GM23248 (cell line): ENCODE data around the gene WDR7. TPM values are rescaled to one million over a fixed set of nuclear protein-coding genes. Genes with fewer than 3 reads are reported as not detected.

Experiments used
- DNase-seq: peaks from one replicate; pipeline ENCODE4 v3.0.0-alpha.2; 2015
- H2AFZ ChIP-seq: fragments of 200-600 bp; sonication (generic); 2 replicates; pipeline ENCODE4 v1.6.1; 2016; ENCODE audit warnings: antibody characterized with exemption
- H3F3A ChIP-seq: fragments of 200-600 bp; sonication (generic); 2 replicates; pipeline ENCODE4 v1.6.1; 2016; ENCODE audit warnings: mild to moderate bottlenecking, antibody characterized with exemption, mixed run types; ENCODE audit not compliant: insufficient read depth
- H3K27ac ChIP-seq: fragments of 200-600 bp; sonication (generic); 2 replicates; pipeline ENCODE4 v1.5.1; 2016; ENCODE audit warnings: mild to moderate bottlenecking
- H3K27me3 ChIP-seq: fragments of 200-600 bp; sonication (generic); replicated peaks from 2 replicates; pipeline ENCODE4 v1.6.1; 2016; ENCODE audit warnings: mild to moderate bottlenecking; ENCODE audit not compliant: insufficient read depth
- H3K36me3 ChIP-seq: fragments of 200-600 bp; sonication (generic); 2 replicates; pipeline ENCODE4 v1.6.1; 2016; ENCODE audit warnings: low read depth, mild to moderate bottlenecking
- H3K4me1 ChIP-seq: fragments of 200-600 bp; sonication (generic); 2 replicates; pipeline ENCODE4 v1.6.1; 2016; ENCODE audit warnings: mild to moderate bottlenecking; ENCODE audit not compliant: insufficient read depth
- H3K4me2 ChIP-seq: fragments of 200-600 bp; sonication (generic); one replicate; pipeline ENCODE4 v1.6.1; 2016; ENCODE audit warnings: mild to moderate bottlenecking; ENCODE audit not compliant: unreplicated experiment
- H3K4me3 ChIP-seq: fragments of 200-600 bp; sonication (generic); 2 replicates; pipeline ENCODE4 v1.5.1; 2016; ENCODE audit warnings: mild to moderate bottlenecking
- H3K79me2 ChIP-seq: fragments of 200-600 bp; sonication (generic); 2 replicates; pipeline ENCODE4 v1.6.1; 2016; ENCODE audit warnings: mild to moderate bottlenecking; ENCODE audit not compliant: insufficient read depth
- H3K9ac ChIP-seq: fragments of 200-600 bp; sonication (generic); 2 replicates; pipeline ENCODE4 v1.6.1; 2016; ENCODE audit warnings: mild to moderate bottlenecking
- H3K9me2 ChIP-seq: fragments of 200-600 bp; sonication (generic); 2 replicates; pipeline ENCODE4 v1.6.1; 2016; ENCODE audit warnings: mixed run types, mild to moderate bottlenecking, moderate library complexity; ENCODE audit not compliant: insufficient read depth
- H3K9me3 ChIP-seq: fragments of 200-600 bp; sonication (generic); one replicate; pipeline ENCODE4 v1.6.1; 2017; ENCODE audit warnings: low read depth
- H4K20me1 ChIP-seq: fragments of 200-600 bp; sonication (generic); 2 replicates; pipeline ENCODE4 v1.6.0; 2016; ENCODE audit not compliant: insufficient read depth
- EZH2 ChIP-seq: fragments of 200-600 bp; sonication (generic); IDR thresholded peaks from 2 replicates; pipeline ENCODE4 v1.6.1; 2018; ENCODE audit warnings: antibody characterized with exemption, mild to moderate bottlenecking; ENCODE audit not compliant: insufficient read depth, poor library complexity, severe bottlenecking
- EZH2phosphoT487 ChIP-seq: fragments of 200-600 bp; sonication (generic); IDR thresholded peaks from 2 replicates; pipeline ENCODE4 v1.6.1; 2018; ENCODE audit warnings: antibody characterized with exemption, moderate library complexity, mild to moderate bottlenecking, low read depth; ENCODE audit not compliant: insufficient read depth
- WGBS, 2 experiments: methylation state at CpG; one replicate each; pipeline ENCODE4 v1.1.6; 2015 to 2017; ENCODE audit warnings: low lambda C conversion rate in 2 of 2, low coverage in 1 of 2; ENCODE audit errors: missing lambda C conversion rate in 2 of 2; 5-methylcytosine and 5-hydroxymethylcytosine counted together
- in situ Hi-C: fragments of 300-500 bp; cut with MboI; formaldehyde crosslinking; loops from 2 replicates; pipeline ENCODE4 v1.15.0; 2020
- polyA plus RNA-seq: library from polyadenylated mRNA; unstranded; fragments of >200 nt; fragmentation: Nextera tagmentation; extraction: Ambion mirVana; gene quantifications from 2 replicates; pipeline ENCODE4 v1.2.1, GENCODE V29; 2016
- total RNA-seq: library from RNA; depleted of rRNA; stranded (reverse); fragments of >200 nt; shearing (Covaris generic); gene quantifications from 2 replicates; pipeline ENCODE4 v1.2.3, GENCODE V29; 2014

WDR7 gene
- total and polyA plus RNA-seq, 2 experiments from 2014 or later: 6.7 to 8.3 TPM

DNA sequence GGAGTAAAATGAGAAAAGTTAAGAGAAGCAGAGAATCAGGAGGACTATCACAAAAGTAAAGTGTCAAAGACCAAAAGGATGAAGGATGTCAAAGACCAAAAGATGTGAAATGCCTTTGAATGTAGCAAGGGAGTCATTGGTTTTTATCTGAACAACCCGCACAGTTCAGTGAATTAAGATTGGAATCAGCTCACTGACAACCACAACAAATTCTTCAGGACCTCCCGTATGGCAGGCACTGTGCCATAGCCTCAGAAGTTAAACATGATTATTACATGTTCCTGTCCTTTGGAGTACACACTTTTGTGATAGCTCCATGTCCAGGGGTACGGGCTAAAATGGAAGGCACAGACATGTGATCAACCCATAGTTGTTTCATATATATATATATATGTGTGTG lies 7.8 kb upstream of the WDR7 start:
- Histone ChIP-seq H3F3A (peaks cover 7% of the 10 kb centered on the region; the same call in 1 of the 2 replicates), H3K27ac (no peak overlapping the region), H3K9me3 (no peaks in the 10 kb centered on the region), H4K20me1 (no peaks in the 10 kb centered on the region), H3K9me2 (no peaks in the 10 kb centered on the region), H3K27me3 (no peaks in the 10 kb centered on the region), H3K9ac (no peak overlapping the region), H3K4me1 (0 out of 2 replicates have a peak, but pooled peaks cover 4% of the 10 kb centered on the region), H3K4me3 (no peak overlapping the region), H2AFZ (no peak overlapping the region), H3K36me3 (no peaks in the 10 kb centered on the region), H3K79me2 (no peaks in the 10 kb centered on the region), H3K4me2 (no peak overlapping the region)
- DNase-seq: no peak
- in situ Hi-C loops: no loop called here
- TF ChIP-seq EZH2phosphoT487 (no peak), EZH2 (no peak)
- 69 to 70% methylated on average over 3 of the region's 3 CpGs for whole genome bisulfite sequencing, 2 experiments

DNA sequence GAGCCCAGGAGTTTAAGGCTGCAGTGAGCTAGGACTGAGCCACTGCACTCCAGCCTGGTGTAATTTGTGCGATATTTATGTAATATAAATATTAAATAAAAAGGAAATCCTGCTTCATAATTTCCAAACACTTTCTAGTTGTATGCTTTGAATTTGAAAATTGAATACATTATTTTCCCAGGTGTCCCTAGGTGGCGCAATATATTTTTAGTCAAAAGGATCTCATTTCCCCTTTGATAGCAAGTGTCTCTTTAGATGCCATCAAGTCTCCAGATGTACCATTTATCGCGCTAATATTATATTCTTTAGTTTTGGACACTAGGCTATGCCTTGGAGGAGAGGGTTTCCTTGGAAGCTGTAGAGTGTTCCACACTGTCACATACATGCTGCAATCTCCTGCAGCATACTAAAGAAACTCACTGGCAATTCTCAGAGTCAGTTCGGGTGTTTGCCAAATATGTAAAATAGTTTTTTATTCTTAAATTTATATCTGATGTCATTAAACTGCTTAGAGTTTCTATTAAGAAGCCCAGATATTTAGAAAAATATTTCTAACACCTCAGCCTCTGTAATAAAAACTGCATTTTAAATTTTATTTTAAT lies 5.6 kb upstream of the WDR7 start:
- Histone ChIP-seq H2AFZ (no peak overlapping the region), H3K4me3 (no peak overlapping the region), H3K9me3 (no peaks in the 10 kb centered on the region), H3K9me2 (no peaks in the 10 kb centered on the region), H3K36me3 (no peaks in the 10 kb centered on the region), H4K20me1 (no peaks in the 10 kb centered on the region), H3K27ac (no peak overlapping the region), H3K27me3 (no peaks in the 10 kb centered on the region), H3K4me2 (no peak overlapping the region), H3K4me1 (no peaks in the 10 kb centered on the region), H3K79me2 (no peaks in the 10 kb centered on the region), H3F3A (peaks cover 4% of the 10 kb centered on the region; the same call in 1 of the 2 replicates), H3K9ac (no peak overlapping the region)
- in situ Hi-C loops: no loop called here
- peak; percentile 24 for DNase-seq
- WGBS, 2 experiments: 53 to 55% methylated on average over 5 of the region's 5 CpGs
- TF ChIP-seq EZH2 (no peak), EZH2phosphoT487 (no peak)

DNA sequence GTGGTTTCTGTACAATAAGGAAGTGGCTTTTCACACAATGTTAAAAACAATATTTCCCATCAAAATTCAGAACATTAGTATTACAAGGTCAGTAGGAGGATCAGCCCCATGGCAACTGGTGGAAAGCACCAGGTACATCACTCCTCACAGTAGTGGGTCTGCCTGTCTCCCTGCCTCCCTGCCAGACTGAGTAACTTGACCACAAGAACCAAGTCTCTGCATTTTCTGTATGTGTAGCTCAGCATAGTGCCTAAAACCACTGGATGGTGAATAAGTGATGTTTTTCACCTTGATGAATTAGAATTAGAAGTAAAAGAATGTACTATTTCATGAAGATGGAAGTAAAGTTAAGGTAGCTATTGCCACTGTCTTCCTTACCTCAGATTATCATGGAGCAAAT lies 4.1 kb upstream of the WDR7 start:
- Histone ChIP-seq H3K4me2 (no peak overlapping the region), H3K79me2 (peaks cover 8% of the 10 kb centered on the region), H2AFZ (no peak overlapping the region), H3K9ac (no peak overlapping the region), H3K27ac (no peak overlapping the region), H3K9me3 (no peaks in the 10 kb centered on the region), H4K20me1 (no peaks in the 10 kb centered on the region), H3K9me2 (no peaks in the 10 kb centered on the region), H3F3A (peaks cover 11% of the 10 kb centered on the region; the same call in 1 of the 2 replicates), H3K4me3 (no peak overlapping the region), H3K27me3 (no peaks in the 10 kb centered on the region), H3K36me3 (no peaks in the 10 kb centered on the region), H3K4me1 (0 out of 2 replicates have a peak, but pooled peaks cover 3% of the 10 kb centered on the region)
- in situ Hi-C loops: no loop called here
- DNase-seq: no peak
- TF ChIP-seq EZH2: no peak
- no peak for TF ChIP-seq EZH2phosphoT487

DNA sequence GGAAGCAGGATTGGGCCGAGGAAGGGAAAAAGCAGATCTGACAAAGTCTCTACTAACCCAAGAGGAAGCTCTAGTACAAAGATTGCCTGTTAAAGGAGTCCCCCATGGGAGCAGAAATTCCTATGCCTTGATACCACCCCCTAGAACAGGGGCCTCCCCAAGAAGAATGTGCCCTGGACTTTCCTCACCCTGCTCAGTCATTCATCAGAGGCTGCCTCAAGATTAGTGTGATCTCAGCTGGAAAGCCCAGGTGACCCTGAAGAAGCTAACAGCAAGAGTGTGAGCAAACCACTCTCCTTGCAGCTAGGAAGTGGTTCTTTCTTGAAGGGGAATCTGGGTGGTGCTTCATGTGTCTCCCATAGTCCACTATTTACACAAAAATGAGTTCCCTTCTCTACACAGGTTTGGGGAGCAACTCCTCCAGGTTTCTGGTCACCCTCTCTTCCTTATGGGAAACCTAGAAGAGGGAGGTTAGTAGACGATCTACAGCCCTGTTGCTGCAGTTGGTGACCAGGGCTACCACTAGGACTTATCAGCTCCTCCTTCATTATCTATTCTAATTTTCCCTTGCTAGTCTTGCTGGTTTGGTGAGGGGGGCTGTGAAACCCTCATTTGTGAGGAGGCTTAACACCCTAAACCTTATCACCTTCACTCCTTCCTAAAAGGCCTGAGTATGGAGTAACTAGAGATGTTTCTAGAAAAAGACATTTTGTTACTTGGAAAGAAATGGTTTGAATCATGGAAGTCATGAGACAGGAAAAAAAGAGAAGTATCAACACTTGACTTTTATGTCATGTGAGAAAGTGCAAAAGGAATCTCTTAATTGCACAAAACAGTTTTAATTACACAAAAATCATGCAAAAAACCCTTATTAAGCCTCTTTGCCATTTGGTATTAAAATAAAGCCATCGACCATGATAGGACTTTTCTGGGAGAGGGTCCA lies 2.9 kb upstream of the WDR7 start:
- Histone ChIP-seq H3K9me3 (no peaks in the 10 kb centered on the region), H4K20me1 (no peaks in the 10 kb centered on the region), H3K4me2 (no peak overlapping the region), H3K27ac (no peak overlapping the region), H3K4me3 (no peak overlapping the region), H3K9ac (no peak overlapping the region), H3K4me1 (0 out of 2 replicates have a peak, but pooled peaks cover 7% of the 10 kb centered on the region), H3K36me3 (no peaks in the 10 kb centered on the region), H3K27me3 (no peaks in the 10 kb centered on the region), H3K79me2 (peaks cover 20% of the 10 kb centered on the region), H2AFZ (no peak overlapping the region), H3K9me2 (no peaks in the 10 kb centered on the region), H3F3A (peaks cover 15% of the 10 kb centered on the region; the same call in 1 of the 2 replicates)
- TF ChIP-seq EZH2phosphoT487 (no peak), EZH2 (no peak)
- in situ Hi-C loops: no loop called here
- WGBS, 2 experiments: 72 to 74% methylated on average over 3 of the region's 3 CpGs
- DNase-seq: no peak
